ENCODE measurements around the gene FGF18. TPM values are rescaled to one million over a fixed set of nuclear protein-coding genes. Genes with fewer than 3 reads are reported as not detected.

FGF18 gene
- total RNA-seq, 3 donors from 2014 or later, result 0.16 to 1.6 (median 0.33) TPM

GRCh38 chr5:171441246-171441791 is 21.9 kb downstream of the FGF18 start:
- Histone ChIP-seq H3K27me3 (no peaks in the 10 kb centered on the region), H3K9me3 (no peaks in the 10 kb centered on the region), H3K4me3 (no peak overlapping the region), H3K4me1 (no peaks in the 10 kb centered on the region), H3K27ac (no peak overlapping the region), H3K36me3 (no peaks in the 10 kb centered on the region)
- intact Hi-C loops (cut with DNase I; ENCODE audit: low total_unique reads), result no loop called here
- TF ChIP-seq CTCF (IDR thresholded peaks at IDR 0.05), result no peak
- TF ChIP-seq POLR2AphosphoS5 (IDR thresholded peaks at IDR 0.05), result no peak
- TF ChIP-seq POLR2A (IDR thresholded peaks at IDR 0.05), result no peak
- DNase-seq (ENCODE audit: low spot score in 2 of 2), result no peak

GRCh38 chr5:171442287-171443042 is 23.0 kb downstream of the FGF18 start:
- H3K36me3 ChIP-seq, result no peaks in the 10 kb centered on the region
- H3K4me1 ChIP-seq, result no peaks in the 10 kb centered on the region
- no peak overlapping the region for H3K4me3 ChIP-seq
- intact Hi-C loops (cut with DNase I; ENCODE audit: low total_unique reads), result no loop called here
- no peak overlapping the region for H3K27ac ChIP-seq
- no peaks in the 10 kb centered on the region for H3K27me3 ChIP-seq
- H3K9me3 ChIP-seq, result no peaks in the 10 kb centered on the region
- TF ChIP-seq CTCF (IDR thresholded peaks at IDR 0.05), result no peak
- TF ChIP-seq POLR2A (IDR thresholded peaks at IDR 0.05), result no peak
- no peak for TF ChIP-seq POLR2AphosphoS5 (IDR thresholded peaks at IDR 0.05)
- no peak for DNase-seq (ENCODE audit: low spot score in 2 of 2)

- no peak for DNase-seq (ENCODE audit: low spot score in 2 of 2)
- Histone ChIP-seq H3K4me3 (no peak overlapping the region), H3K4me1 (no peaks in the 10 kb centered on the region), H3K36me3 (no peaks in the 10 kb centered on the region), H3K9me3 (no peaks in the 10 kb centered on the region), H3K27ac (no peak overlapping the region), H3K27me3 (no peaks in the 10 kb centered on the region)
- intact Hi-C loops (cut with DNase I; ENCODE audit: low total_unique reads), result no loop called here
- no peak for TF ChIP-seq POLR2A (IDR thresholded peaks at IDR 0.05)
- no peak for TF ChIP-seq POLR2AphosphoS5 (IDR thresholded peaks at IDR 0.05)
- no peak for TF ChIP-seq CTCF (IDR thresholded peaks at IDR 0.05)
Observed at GRCh38 chr5:171444582-171444981, 25.1 kb downstream of the FGF18 start.

GRCh38 chr5:171445644-171446516 is 26.4 kb downstream of the FGF18 start:
- TF ChIP-seq CTCF (IDR thresholded peaks at IDR 0.05), result no peak
- no peak for TF ChIP-seq POLR2AphosphoS5 (IDR thresholded peaks at IDR 0.05)
- no peak for TF ChIP-seq POLR2A (IDR thresholded peaks at IDR 0.05)
- Histone ChIP-seq H3K27me3 (no peaks in the 10 kb centered on the region), H3K9me3 (no peaks in the 10 kb centered on the region), H3K4me1 (no peaks in the 10 kb centered on the region), H3K4me3 (no peak overlapping the region), H3K27ac (no peak overlapping the region), H3K36me3 (no peaks in the 10 kb centered on the region)
- DNase-seq (ENCODE audit: low spot score in 2 of 2), result no peak
- intact Hi-C loops (cut with DNase I; ENCODE audit: low total_unique reads), result no loop called here

- no peaks in the 10 kb centered on the region for H3K4me1 ChIP-seq
- no peak for DNase-seq (ENCODE audit: low spot score in 2 of 2)
- H3K4me3 ChIP-seq, result no peak overlapping the region
- no peak overlapping the region for H3K27ac ChIP-seq
- intact Hi-C loops (cut with DNase I; ENCODE audit: low total_unique reads), result no loop called here
- TF ChIP-seq CTCF (IDR thresholded peaks at IDR 0.05) (no peak), POLR2A (IDR thresholded peaks at IDR 0.05) (no peak), POLR2AphosphoS5 (IDR thresholded peaks at IDR 0.05) (no peak)
- H3K9me3 ChIP-seq, result no peaks in the 10 kb centered on the region
- no peaks in the 10 kb centered on the region for H3K36me3 ChIP-seq
- H3K27me3 ChIP-seq, result no peaks in the 10 kb centered on the region
Observed at GRCh38 chr5:171447226-171447625, 27.8 kb downstream of the FGF18 start.
